SK-N-SH treated with all-trans-retinoic acid at 6 μM for 48 hours (cell line): ENCODE data around the gene HECTD1.

ENCODE experiments used
- ATAC-seq: fragments of 200-7000 bp; cut with Tn5 transposase; 3 replicates; pipeline ENCODE4 v1.9.1; 2020; ENCODE audit warnings: mild to moderate bottlenecking, moderate library complexity
- ARNTL ChIP-seq: fragments of 450-650 bp; formaldehyde crosslinking; IDR thresholded peaks from 2 replicates; pipeline ENCODE4 v1.5.0; 2020; ENCODE audit warnings: low read depth, mild to moderate bottlenecking, moderate library complexity, borderline replicate concordance
- BACH2 ChIP-seq: fragments of 250-450 bp; sonication (Bioruptor Pico); IDR thresholded peaks from 2 replicates; pipeline ENCODE4 v1.9.0; 2021; ENCODE audit warnings: mild to moderate bottlenecking, borderline replicate concordance
- CSDC2 ChIP-seq: fragments of 250-450 bp; sonication (Bioruptor Pico); IDR thresholded peaks from 2 replicates; pipeline ENCODE4 v1.5.0; 2020; ENCODE audit warnings: mild to moderate bottlenecking, moderate library complexity
- ESRRG ChIP-seq: fragments of 250-450 bp; sonication (Bioruptor Pico); IDR thresholded peaks from 2 replicates; pipeline ENCODE4 v1.6.1; 2021; ENCODE audit warnings: mild to moderate bottlenecking
- GLIS3 ChIP-seq: fragments of 250-450 bp; sonication (Bioruptor Pico); IDR thresholded peaks from 2 replicates; pipeline ENCODE4 v1.5.0; 2020; ENCODE audit warnings: mild to moderate bottlenecking, moderate library complexity
- ISL1 ChIP-seq: fragments of 250-450 bp; sonication (Bioruptor Pico); IDR thresholded peaks from 2 replicates; pipeline ENCODE4 v2.1.2; 2022; ENCODE audit warnings: mild to moderate bottlenecking, moderate library complexity
- OSR1 ChIP-seq: fragments of 250-450 bp; sonication (Bioruptor Pico); IDR thresholded peaks from 2 replicates; pipeline ENCODE4 v1.8.0; 2022; ENCODE audit warnings: moderate library complexity, mild to moderate bottlenecking, inconsistent platforms
- PPARA ChIP-seq: fragments of 250-450 bp; sonication (Bioruptor Pico); IDR thresholded peaks from 2 replicates; pipeline ENCODE4 v1.5.0; 2020; ENCODE audit warnings: mild to moderate bottlenecking, borderline replicate concordance
- RARB ChIP-seq: fragments of 250-450 bp; sonication (Bioruptor Pico); IDR thresholded peaks from 2 replicates; pipeline ENCODE4 v1.8.0; 2021; ENCODE audit warnings: mild to moderate bottlenecking, moderate library complexity
- SNAI2 ChIP-seq: fragments of 250-450 bp; sonication (Bioruptor Pico); IDR thresholded peaks from 2 replicates; pipeline ENCODE4 v1.5.0; 2020; ENCODE audit warnings: mild to moderate bottlenecking, moderate library complexity
- TCF4 ChIP-seq: fragments of 250-450 bp; sonication (Bioruptor Pico); IDR thresholded peaks from 2 replicates; pipeline ENCODE4 v1.8.0; 2021; ENCODE audit warnings: mild to moderate bottlenecking, moderate library complexity, borderline replicate concordance
- TOX ChIP-seq: fragments of 250-450 bp; sonication (Bioruptor Pico); IDR thresholded peaks from 2 replicates; pipeline ENCODE4 v1.8.0; 2021; ENCODE audit warnings: mild to moderate bottlenecking, moderate library complexity, borderline replicate concordance
- ZC3H10 ChIP-seq: fragments of 250-450 bp; sonication (Bioruptor Pico); IDR thresholded peaks from 2 replicates; pipeline ENCODE4 v1.5.1; 2021; ENCODE audit warnings: mild to moderate bottlenecking, moderate library complexity
- ZFP3 ChIP-seq: fragments of 250-450 bp; sonication (Bioruptor Pico); IDR thresholded peaks from 2 replicates; pipeline ENCODE4 v1.5.0; 2020; ENCODE audit warnings: mild to moderate bottlenecking, moderate library complexity
- ZNF565 ChIP-seq: fragments of 450-650 bp; formaldehyde crosslinking; conservative IDR thresholded peaks from 2 replicates; pipeline ENCODE4 v1.5.0; 2020; ENCODE audit warnings: low read depth, mild to moderate bottlenecking, moderate library complexity
- ZNF70 ChIP-seq: fragments of 450-650 bp; formaldehyde crosslinking; IDR thresholded peaks from 2 replicates; pipeline ENCODE4 v1.5.0; 2020; ENCODE audit warnings: mild to moderate bottlenecking, moderate library complexity
- TF ChIP-seq, protein P1 (sequence below): fragments of 250-450 bp; sonication (Bioruptor Pico); IDR thresholded peaks from 2 replicates; pipeline ENCODE4 v1.8.0; 2021; ENCODE audit warnings: low read depth, mild to moderate bottlenecking, moderate library complexity, borderline replicate concordance
- TF ChIP-seq, protein P2 (sequence below): fragments of 250-450 bp; sonication (Bioruptor Pico); IDR thresholded peaks from 2 replicates; pipeline ENCODE4 v1.5.1; 2021; ENCODE audit warnings: mild to moderate bottlenecking, moderate library complexity
- TF ChIP-seq, protein P3 (sequence below): fragments of 250-450 bp; sonication (Bioruptor Pico); IDR thresholded peaks from 2 replicates; pipeline ENCODE4 v1.5.1; 2020; ENCODE audit warnings: low read depth, mild to moderate bottlenecking, moderate library complexity
- TF ChIP-seq, protein P4 (sequence below): fragments of 250-450 bp; sonication (Bioruptor Pico); IDR thresholded peaks from 2 replicates; pipeline ENCODE4 v1.5.0; 2020; ENCODE audit warnings: mild to moderate bottlenecking, moderate library complexity

Gene HECTD1

DNA sequence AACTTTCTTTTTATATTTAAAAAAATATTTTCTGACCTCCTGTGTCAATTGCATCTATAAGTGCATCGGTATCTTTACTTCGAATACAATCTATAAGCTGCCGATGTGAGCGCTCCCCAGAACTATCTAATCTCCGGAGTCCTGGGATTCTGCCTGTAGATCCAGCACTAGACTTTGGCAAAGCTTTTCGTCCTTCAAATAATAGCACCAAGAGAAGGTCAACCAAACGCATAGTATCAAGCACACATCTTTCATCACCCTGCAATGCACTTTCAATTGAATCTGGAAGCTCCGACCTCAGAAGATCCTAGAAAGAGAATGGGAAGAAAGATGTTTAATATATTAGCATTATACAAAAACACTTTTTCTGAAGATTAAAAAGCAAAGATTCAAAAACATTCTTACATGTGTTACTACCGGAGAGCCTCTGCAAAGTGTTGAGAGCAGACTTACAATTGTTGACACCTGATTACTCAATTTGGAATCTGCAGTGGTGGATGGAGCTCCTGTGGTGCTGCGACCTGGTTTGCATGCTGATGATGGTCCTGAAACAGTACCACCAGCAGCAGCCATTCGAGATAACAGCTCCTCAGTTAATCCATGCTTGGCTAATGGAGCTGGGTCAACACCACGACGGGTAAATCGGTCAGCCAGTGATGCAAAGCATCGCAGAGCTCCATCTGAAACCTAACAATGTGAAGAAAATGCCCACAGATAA is 34.3 kb downstream of the HECTD1 start:
- TF ChIP-seq RARB (CRISPR knock-in tag): no peak
- TF ChIP-seq ZC3H10 (CRISPR knock-in tag): no peak
- no peak for TF ChIP-seq TCF4 (CRISPR knock-in tag)
- TF ChIP-seq TOX (CRISPR knock-in tag): no peak
- TF ChIP-seq ZFP3: no peak
- TF ChIP-seq, protein P1, sequence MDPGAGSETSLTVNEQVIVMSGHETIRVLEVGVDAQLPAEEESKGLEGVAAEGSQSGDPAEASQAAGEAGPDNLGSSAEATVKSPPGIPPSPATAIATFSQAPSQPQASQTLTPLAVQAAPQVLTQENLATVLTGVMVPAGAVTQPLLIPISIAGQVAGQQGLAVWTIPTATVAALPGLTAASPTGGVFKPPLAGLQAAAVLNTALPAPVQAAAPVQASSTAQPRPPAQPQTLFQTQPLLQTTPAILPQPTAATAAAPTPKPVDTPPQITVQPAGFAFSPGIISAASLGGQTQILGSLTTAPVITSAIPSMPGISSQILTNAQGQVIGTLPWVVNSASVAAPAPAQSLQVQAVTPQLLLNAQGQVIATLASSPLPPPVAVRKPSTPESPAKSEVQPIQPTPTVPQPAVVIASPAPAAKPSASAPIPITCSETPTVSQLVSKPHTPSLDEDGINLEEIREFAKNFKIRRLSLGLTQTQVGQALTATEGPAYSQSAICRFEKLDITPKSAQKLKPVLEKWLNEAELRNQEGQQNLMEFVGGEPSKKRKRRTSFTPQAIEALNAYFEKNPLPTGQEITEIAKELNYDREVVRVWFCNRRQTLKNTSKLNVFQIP (CRISPR knock-in tag): no peak
- TF ChIP-seq OSR1: no peak
- TF ChIP-seq SNAI2 (CRISPR knock-in tag): no peak
- TF ChIP-seq, protein P2, sequence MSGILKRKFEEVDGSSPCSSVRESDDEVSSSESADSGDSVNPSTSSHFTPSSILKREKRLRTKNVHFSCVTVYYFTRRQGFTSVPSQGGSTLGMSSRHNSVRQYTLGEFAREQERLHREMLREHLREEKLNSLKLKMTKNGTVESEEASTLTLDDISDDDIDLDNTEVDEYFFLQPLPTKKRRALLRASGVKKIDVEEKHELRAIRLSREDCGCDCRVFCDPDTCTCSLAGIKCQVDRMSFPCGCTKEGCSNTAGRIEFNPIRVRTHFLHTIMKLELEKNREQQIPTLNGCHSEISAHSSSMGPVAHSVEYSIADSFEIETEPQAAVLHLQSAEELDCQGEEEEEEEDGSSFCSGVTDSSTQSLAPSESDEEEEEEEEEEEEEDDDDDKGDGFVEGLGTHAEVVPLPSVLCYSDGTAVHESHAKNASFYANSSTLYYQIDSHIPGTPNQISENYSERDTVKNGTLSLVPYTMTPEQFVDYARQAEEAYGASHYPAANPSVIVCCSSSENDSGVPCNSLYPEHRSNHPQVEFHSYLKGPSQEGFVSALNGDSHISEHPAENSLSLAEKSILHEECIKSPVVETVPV (CRISPR knock-in tag): no peak
- TF ChIP-seq, protein P3, sequence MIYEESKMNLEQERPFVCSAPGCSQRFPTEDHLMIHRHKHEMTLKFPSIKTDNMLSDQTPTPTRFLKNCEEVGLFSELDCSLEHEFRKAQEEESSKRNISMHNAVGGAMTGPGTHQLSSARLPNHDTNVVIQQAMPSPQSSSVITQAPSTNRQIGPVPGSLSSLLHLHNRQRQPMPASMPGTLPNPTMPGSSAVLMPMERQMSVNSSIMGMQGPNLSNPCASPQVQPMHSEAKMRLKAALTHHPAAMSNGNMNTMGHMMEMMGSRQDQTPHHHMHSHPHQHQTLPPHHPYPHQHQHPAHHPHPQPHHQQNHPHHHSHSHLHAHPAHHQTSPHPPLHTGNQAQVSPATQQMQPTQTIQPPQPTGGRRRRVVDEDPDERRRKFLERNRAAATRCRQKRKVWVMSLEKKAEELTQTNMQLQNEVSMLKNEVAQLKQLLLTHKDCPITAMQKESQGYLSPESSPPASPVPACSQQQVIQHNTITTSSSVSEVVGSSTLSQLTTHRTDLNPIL (CRISPR knock-in tag): no peak
- no peak for TF ChIP-seq PPARA
- no peak for TF ChIP-seq ISL1
- TF ChIP-seq, protein P4, sequence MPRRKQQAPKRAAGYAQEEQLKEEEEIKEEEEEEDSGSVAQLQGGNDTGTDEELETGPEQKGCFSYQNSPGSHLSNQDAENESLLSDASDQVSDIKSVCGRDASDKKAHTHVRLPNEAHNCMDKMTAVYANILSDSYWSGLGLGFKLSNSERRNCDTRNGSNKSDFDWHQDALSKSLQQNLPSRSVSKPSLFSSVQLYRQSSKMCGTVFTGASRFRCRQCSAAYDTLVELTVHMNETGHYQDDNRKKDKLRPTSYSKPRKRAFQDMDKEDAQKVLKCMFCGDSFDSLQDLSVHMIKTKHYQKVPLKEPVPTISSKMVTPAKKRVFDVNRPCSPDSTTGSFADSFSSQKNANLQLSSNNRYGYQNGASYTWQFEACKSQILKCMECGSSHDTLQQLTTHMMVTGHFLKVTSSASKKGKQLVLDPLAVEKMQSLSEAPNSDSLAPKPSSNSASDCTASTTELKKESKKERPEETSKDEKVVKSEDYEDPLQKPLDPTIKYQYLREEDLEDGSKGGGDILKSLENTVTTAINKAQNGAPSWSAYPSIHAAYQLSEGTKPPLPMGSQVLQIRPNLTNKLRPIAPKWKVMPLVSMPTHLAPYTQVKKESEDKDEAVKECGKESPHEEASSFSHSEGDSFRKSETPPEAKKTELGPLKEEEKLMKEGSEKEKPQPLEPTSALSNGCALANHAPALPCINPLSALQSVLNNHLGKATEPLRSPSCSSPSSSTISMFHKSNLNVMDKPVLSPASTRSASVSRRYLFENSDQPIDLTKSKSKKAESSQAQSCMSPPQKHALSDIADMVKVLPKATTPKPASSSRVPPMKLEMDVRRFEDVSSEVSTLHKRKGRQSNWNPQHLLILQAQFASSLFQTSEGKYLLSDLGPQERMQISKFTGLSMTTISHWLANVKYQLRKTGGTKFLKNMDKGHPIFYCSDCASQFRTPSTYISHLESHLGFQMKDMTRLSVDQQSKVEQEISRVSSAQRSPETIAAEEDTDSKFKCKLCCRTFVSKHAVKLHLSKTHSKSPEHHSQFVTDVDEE: no peak
- no peak for TF ChIP-seq BACH2
- TF ChIP-seq ZNF70 (CRISPR knock-in tag): no peak
- no peak for TF ChIP-seq GLIS3
- TF ChIP-seq ESRRG (CRISPR knock-in tag): no peak
- TF ChIP-seq CSDC2 (CRISPR knock-in tag): no peak
- no peak for TF ChIP-seq ARNTL (CRISPR knock-in tag)
- no peak for TF ChIP-seq ZNF565 (CRISPR knock-in tag)
- no peak for ATAC-seq

DNA sequence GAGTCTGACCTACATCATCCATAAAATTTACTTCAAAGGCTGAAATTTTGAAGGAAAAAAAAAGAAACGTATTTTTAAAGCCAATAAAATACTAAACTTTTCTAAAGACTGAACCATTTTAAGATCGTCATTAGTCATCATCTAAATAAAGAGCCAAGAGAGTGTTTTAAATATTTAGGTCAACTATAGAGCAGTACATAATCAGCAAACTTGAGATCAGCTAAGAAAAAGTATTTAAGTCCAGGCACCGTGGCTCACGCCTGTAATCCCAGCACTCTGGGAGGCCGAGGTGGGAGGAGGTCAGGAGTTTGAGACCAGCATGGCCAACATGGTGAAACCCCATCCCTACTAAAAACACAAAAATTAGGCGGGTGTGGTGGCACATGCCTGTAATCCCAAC is 35.5 kb downstream of the HECTD1 start:
- ATAC-seq: no peak
- TF ChIP-seq ARNTL (CRISPR knock-in tag): no peak
- no peak for TF ChIP-seq BACH2
- TF ChIP-seq OSR1: no peak
- TF ChIP-seq ZFP3: no peak
- TF ChIP-seq, protein P1 (CRISPR knock-in tag): no peak
- no peak for TF ChIP-seq CSDC2 (CRISPR knock-in tag)
- TF ChIP-seq, protein P3 (CRISPR knock-in tag): no peak
- TF ChIP-seq, protein P4: no peak
- TF ChIP-seq TCF4 (CRISPR knock-in tag): no peak
- TF ChIP-seq ISL1: no peak
- no peak for TF ChIP-seq PPARA
- TF ChIP-seq ZC3H10 (CRISPR knock-in tag): no peak
- TF ChIP-seq SNAI2 (CRISPR knock-in tag): no peak
- TF ChIP-seq TOX (CRISPR knock-in tag): no peak
- TF ChIP-seq RARB (CRISPR knock-in tag): no peak
